Osteocyte (in vitro differentiated cells): ENCODE measurements around the gene PTPRG. TPM values are rescaled to one million over a fixed set of nuclear protein-coding genes. Genes with fewer than 3 reads are reported as not detected.

ENCODE experiments used
- DNase-seq: peaks from one replicate; pipeline ENCODE4 v3.0.0; 2021; ENCODE audit warnings: mixed read lengths; ENCODE audit not compliant: unreplicated experiment; ENCODE audit errors: extremely low spot score
- H3K27ac Mint-ChIP-seq: one replicate; pipeline ENCODE4 v1.8.0; 2021; ENCODE audit warnings: mild to moderate bottlenecking, mixed read lengths; ENCODE audit not compliant: unreplicated experiment
- H3K27me3 Mint-ChIP-seq: one replicate; pipeline ENCODE4 v1.8.0; 2021; ENCODE audit warnings: mixed read lengths; ENCODE audit not compliant: unreplicated experiment
- H3K36me3 Mint-ChIP-seq: one replicate; pipeline ENCODE4 v1.8.0; 2021; ENCODE audit warnings: mixed read lengths; ENCODE audit not compliant: unreplicated experiment
- H3K4me1 Mint-ChIP-seq: one replicate; pipeline ENCODE4 v1.8.0; 2021; ENCODE audit warnings: mixed read lengths; ENCODE audit not compliant: unreplicated experiment
- H3K4me3 Mint-ChIP-seq: one replicate; pipeline ENCODE4 v1.8.0; 2021; ENCODE audit warnings: mild to moderate bottlenecking, moderate library complexity, mixed read lengths; ENCODE audit not compliant: unreplicated experiment
- H3K9me3 Mint-ChIP-seq: one replicate; pipeline ENCODE4 v1.8.0; 2021; ENCODE audit warnings: mixed read lengths; ENCODE audit not compliant: unreplicated experiment
- total RNA-seq: library from RNA; stranded (reverse); gene quantifications from 2 replicates; pipeline ENCODE4 v1.2.1, GENCODE V29; 2021
- TF ChIP-seq, protein P1 (sequence below): fragments of 200-600 bp; sonication (generic); IDR thresholded peaks from 2 replicates; pipeline ENCODE4 v1.5.0; 2021; ENCODE audit warnings: antibody characterized with exemption, mild to moderate bottlenecking, moderate library complexity

The PTPRG gene
- total RNA-seq, 1 donor from 2014 or later: 48.1 TPM

GRCh38 chr3:61572879-61573278 is 11.5 kb downstream of the PTPRG start:
- peaks cover 4% of the 10 kb centered on the region for H3K36me3 Mint-ChIP-seq
- peaks cover 18% of the 10 kb centered on the region for H3K4me1 Mint-ChIP-seq
- no peak overlapping the region for H3K27ac Mint-ChIP-seq
- peaks cover 7% of the 10 kb centered on the region for H3K27me3 Mint-ChIP-seq
- H3K9me3 Mint-ChIP-seq: no peaks in the 10 kb centered on the region
- no peak overlapping the region for H3K4me3 Mint-ChIP-seq
- TF ChIP-seq, protein P1, sequence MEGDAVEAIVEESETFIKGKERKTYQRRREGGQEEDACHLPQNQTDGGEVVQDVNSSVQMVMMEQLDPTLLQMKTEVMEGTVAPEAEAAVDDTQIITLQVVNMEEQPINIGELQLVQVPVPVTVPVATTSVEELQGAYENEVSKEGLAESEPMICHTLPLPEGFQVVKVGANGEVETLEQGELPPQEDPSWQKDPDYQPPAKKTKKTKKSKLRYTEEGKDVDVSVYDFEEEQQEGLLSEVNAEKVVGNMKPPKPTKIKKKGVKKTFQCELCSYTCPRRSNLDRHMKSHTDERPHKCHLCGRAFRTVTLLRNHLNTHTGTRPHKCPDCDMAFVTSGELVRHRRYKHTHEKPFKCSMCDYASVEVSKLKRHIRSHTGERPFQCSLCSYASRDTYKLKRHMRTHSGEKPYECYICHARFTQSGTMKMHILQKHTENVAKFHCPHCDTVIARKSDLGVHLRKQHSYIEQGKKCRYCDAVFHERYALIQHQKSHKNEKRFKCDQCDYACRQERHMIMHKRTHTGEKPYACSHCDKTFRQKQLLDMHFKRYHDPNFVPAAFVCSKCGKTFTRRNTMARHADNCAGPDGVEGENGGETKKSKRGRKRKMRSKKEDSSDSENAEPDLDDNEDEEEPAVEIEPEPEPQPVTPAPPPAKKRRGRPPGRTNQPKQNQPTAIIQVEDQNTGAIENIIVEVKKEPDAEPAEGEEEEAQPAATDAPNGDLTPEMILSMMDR: no peak
- DNase-seq: no peak

- Mint-ChIP-seq H3K4me1 (peaks cover 18% of the 10 kb centered on the region), H3K27ac (no peak overlapping the region), H3K4me3 (no peak overlapping the region), H3K36me3 (peaks cover 4% of the 10 kb centered on the region), H3K27me3 (peaks cover 7% of the 10 kb centered on the region), H3K9me3 (no peaks in the 10 kb centered on the region)
- TF ChIP-seq, protein P1: no peak
- no peak for DNase-seq
These were observed 12.1 kb downstream of the PTPRG start for GRCh38 chr3:61573441-61573840.

DNA sequence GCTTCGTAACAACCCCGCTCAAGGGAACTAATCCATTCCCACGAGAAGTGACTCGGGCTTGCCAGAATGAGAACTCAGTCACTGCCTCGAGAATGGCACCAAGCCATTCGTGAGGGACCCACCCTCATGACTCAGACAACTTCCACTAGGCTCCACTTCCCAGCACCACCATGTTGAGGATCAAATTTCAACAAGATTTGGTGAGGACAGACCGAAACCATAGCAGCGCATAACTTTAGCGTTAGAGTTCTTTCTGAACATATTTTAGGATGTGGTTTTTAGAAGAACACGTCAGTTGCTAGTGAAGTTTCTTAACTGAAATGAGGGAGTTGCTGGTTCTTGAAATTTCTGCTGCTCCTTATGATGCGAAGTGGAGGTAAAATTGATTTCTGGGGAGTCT is 13.5 kb downstream of the PTPRG start:
- no peak for DNase-seq
- H3K27ac Mint-ChIP-seq: no peak overlapping the region
- H3K4me3 Mint-ChIP-seq: no peak overlapping the region
- peaks cover 7% of the 10 kb centered on the region for H3K36me3 Mint-ChIP-seq
- peaks cover 4% of the 10 kb centered on the region for H3K9me3 Mint-ChIP-seq
- TF ChIP-seq, protein P1: no peak
- H3K27me3 Mint-ChIP-seq: peaks cover 7% of the 10 kb centered on the region
- peaks cover 14% of the 10 kb centered on the region for H3K4me1 Mint-ChIP-seq

GRCh38 chr3:61575893-61576292 is 14.5 kb downstream of the PTPRG start:
- H3K4me3 Mint-ChIP-seq: no peak overlapping the region
- no peak overlapping the region for H3K27ac Mint-ChIP-seq
- H3K36me3 Mint-ChIP-seq: peaks cover 7% of the 10 kb centered on the region
- TF ChIP-seq, protein P1: no peak
- peaks cover 4% of the 10 kb centered on the region for H3K9me3 Mint-ChIP-seq
- DNase-seq: no peak
- H3K4me1 Mint-ChIP-seq: peaks cover 20% of the 10 kb centered on the region
- peaks cover 7% of the 10 kb centered on the region for H3K27me3 Mint-ChIP-seq

DNA sequence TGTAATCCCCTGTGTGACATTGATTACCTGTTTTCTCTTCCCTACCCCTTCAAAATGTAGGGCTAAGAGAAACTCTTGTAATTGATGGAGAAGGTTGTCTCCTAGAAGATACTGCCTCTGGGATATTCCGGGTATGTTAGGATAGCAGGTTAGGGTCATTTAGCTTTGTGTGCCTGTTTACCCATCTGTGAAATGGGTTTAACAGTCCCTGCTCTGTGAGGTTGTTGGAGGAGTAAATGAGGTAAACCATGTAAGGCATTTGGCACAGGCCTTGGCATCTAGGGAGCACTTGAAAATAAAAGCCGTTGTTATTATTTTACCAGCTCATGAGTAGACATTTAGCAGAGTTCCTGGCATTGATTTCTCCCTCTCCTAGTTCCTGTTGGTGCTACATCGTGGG is 16.4 kb downstream of the PTPRG start:
- no peak for DNase-seq
- Mint-ChIP-seq H3K36me3 (peaks cover 7% of the 10 kb centered on the region), H3K4me1 (peaks cover 11% of the 10 kb centered on the region), H3K9me3 (peaks cover 4% of the 10 kb centered on the region), H3K4me3 (no peak overlapping the region), H3K27me3 (peaks cover 9% of the 10 kb centered on the region), H3K27ac (no peak overlapping the region)
- TF ChIP-seq, protein P1: no peak
